T1000 (cell line): ENCODE measurements around the gene RBBP8NL.
"Not testable (repeated sequence)": the region's sequence is repeated elsewhere in the genome, so short reads cannot be mapped to it uniquely, and the experiment has no call there.

Experiments
- DNase-seq: peaks from one replicate; lab custom pipeline; 2025; ENCODE audit warnings: mixed read lengths; lab: John Stamatoyannopoulos, UW

The RBBP8NL gene

GRCh38 chr20:62374331-62375152, 52.8 kb downstream of the RBBP8NL start:
- DNase-seq, result no peak

DNA sequence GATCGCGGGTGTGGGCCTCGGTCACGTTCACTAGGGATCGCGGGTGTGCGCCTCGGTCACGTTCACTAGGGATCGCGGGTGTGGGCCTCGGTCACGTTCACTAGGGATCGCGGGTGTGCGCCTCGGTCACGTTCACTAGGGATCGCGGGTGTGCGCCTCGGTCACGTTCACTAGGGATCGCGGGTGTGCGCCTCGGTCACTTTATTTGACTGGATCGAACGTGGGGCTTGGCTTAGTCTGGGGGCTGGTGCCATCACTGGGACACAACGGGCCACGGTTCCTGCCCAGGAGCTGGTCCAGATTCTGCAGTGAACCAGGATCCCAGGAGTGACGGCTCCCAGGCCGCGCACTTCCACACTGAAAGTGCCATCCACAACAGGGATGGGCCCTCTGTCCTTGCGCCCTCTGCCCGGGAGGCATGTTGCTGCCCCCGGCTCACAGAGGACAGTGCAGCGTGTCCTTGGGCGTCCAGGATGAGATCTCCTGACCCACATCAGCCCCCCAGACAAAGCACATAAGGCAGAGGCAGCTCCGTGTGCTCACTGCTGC, 53.6 kb downstream of the RBBP8NL start:
- DNase-seq, result not testable (repeated sequence)

DNA sequence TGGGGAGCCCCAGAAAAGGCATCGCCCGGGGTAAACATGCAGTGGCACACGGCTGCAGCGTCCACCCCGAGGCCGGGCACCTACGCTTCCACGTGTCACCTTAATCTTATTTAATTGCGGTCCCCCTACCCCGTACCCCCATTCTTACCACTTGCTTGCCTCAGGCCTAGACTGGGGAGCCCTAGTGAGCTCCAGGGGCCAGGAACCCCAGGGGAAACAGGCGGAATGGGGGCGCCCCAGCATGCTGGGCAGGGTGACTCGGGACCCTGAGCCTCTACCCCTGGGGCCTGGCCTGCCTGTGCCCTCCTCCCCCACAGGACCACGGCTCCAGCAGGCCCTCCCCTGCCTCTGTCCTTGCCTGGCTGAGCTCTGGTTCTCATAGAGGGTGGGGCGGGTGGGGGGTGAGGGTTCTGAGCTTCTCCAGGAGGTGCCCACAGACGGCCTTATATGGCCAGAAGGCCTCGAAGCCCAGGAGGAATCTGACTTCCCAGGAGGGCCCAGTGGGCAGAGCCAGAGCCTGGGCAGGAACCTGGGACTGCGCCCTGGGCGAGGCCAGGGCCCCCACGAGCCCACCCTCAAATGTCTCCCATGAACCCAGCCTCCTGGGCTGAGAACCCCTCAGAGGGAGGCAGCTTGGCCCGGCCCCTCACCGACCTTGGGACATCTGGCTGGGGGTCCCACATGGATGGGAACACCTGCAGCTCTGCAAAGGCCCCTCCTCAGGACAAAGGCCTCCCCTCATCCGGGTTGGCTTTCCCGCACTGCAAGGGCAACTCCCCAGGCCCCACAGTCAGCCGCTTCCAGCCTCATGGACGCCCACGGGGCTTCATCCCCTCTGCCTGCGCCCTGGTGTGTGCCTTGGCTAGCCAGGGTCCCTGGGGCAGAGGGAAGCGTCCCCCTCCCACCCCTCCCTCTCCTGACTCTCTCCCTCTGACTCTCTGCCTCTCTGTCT, 55.0 kb downstream of the RBBP8NL start:
- no peak for DNase-seq

DNA sequence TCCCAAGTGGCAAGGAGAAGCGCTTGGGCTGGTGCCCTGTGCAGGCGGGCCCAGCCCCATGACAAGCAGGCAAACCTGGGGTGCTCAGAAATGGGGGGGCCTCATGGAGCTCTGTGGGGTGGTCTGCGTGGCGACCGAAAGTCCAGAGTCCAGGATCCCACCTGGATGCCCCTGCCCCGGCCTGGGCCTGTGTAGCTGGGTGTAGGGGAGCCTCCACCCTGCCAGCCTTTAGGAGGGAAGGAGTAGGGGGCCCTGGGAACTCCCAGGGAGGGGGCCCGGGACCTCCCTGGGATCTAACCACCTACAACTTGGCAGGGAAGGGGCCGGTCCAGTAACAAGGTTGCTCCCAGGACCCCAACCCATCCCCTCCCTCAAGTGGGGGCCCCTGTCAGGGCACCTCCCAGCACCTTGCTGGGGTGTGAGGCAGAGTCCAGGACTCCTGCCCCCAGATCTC, 55.7 kb downstream of the RBBP8NL start:
- no peak for DNase-seq

GRCh38 chr20:62370807-62371587, 56.3 kb downstream of the RBBP8NL start:
- DNase-seq, result no peak

DNA sequence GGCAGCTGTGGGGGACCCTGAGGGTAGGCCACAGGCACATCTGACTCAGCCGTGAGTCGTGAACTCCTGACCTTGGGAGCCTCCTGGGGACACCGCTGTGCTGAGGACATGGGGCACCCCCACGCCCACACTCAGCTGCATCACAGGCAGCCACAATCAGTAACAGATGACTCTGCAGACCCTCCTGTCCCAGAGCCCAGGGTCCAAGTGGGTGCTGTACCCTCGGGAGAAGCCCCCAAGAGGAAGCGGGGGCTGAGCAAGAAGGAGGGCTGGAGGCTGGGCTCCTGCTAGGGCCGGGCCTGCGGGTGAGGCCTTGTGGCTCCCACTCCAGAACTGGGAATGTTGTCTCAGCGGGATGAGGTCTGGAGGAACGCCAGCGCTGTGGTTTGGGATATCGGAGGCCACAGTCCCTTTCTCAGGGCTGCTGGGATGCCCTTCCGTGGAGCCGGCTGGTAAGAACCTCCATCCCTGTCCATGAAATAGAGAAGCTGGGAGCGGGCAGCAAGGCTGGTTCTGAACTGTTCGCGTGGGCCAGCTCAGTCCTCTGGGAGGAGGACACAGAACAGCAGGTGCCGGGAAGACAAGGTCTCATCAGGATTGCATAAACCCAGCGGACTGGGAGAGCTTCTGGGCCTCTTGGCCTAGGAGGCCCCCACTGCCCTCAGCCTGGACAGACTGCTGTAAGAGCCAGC, 57.1 kb downstream of the RBBP8NL start:
- DNase-seq, result peak; percentile 54

DNA sequence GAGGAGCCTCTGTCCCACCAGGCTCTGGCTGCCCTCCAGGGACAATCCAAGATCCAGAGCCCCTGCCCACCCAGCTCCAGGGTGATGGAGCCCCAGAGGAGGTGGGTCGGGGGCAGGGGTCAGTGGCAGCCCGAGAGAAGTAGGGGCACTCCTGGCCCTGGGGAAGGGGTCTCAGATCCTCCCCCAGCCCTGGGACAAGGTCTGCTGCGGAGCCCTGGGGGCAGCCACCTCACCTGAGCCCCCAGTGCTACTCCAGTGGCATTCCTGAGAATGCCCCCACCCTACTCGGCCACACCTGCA, 57.6 kb downstream of the RBBP8NL start:
- DNase-seq, result no peak

DNA sequence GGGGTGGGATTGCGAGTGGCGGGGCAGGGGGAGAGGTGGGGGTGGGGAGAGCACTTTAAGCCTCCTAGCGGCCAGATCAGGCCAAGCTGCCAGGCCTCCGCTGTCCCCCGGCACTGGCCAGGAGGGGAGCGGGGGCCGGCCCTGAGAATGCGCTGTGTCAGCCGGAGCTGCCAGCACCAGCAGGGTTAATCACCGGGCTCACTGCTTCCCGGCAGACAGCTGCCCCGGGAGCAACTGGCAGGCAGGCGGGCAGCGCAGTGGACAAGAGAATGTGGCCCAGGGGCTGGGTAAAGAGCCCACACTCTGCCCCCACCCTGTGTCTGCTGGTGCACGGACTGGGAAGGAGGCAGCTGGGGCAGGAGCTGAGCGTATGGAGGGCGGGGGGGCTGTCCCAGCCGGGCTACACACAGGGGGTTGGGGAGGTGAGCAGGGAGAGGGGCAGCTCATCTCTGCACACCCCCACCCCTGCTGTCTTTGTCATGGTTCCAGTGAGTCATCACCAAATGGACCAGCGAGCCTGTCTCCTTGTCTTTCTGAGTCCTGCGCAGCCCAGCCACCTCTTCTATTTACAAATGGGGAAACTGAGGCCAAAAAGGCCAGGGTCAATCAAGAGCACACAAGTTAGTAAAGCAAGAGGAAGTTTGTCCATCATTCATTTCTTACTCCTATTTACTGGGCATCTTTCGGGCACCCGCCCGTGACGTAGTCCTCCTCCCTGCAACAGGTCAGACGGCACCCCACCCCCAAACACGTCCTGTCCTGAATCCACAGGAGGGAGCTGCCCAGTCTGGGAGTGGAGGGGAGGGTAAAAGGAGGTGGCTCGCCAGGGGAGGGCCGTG, 58.1 kb downstream of the RBBP8NL start:
- peak; percentile 49 for DNase-seq

- peak; percentile 27 for DNase-seq
Measured at GRCh38 chr20:62368392-62368975, 58.9 kb downstream of the RBBP8NL start.

DNA sequence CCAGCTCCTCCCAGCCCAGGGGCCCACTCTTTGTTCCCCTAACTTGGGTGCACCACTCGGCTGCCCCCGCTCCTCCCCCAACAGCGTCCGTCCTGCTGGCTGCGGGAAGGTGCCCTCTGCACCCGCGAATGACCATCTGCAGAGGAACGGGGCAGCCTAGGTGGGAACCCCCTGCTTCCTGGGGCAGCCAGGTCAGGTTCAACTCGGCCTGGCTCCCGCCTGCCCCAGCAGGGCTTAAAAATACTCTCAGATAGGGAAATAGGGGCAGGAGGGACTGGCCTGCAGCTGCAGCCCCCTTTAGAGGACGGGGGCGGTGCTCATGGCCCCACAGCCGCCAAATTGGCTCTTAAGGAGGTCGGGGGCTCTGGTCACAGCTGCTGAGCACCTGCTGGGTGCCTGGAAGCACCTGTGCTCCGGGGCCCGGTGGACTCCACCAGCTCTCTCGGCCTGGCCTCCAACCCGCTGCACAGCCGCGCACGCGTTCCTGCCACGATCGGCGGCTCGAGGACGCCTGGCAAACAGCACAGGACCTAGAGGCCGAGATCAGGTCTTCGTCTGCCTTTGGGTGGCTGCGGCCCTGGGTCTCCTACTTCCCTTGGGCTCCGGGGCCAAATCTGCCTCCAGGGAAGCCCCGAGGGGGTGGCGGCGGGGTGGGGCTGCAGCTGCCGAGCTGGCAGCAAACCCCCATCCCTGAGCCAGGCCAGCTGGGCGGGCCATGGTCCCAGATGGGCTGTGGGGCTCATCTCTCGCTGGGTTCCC, 59.5 kb downstream of the RBBP8NL start:
- no peak for DNase-seq

GRCh38 chr20:62367136-62367632, 60.2 kb downstream of the RBBP8NL start, which contains the start of gene LAMA5:
LAMA5 (minus strand) TSS chr20:62367312; CDS start chr20:62367245, 67 bp downstream.
- peak; percentile 9 for DNase-seq

GRCh38 chr20:62366370-62367135, 60.8 kb downstream of the RBBP8NL start:
- DNase-seq, result no peak

DNA sequence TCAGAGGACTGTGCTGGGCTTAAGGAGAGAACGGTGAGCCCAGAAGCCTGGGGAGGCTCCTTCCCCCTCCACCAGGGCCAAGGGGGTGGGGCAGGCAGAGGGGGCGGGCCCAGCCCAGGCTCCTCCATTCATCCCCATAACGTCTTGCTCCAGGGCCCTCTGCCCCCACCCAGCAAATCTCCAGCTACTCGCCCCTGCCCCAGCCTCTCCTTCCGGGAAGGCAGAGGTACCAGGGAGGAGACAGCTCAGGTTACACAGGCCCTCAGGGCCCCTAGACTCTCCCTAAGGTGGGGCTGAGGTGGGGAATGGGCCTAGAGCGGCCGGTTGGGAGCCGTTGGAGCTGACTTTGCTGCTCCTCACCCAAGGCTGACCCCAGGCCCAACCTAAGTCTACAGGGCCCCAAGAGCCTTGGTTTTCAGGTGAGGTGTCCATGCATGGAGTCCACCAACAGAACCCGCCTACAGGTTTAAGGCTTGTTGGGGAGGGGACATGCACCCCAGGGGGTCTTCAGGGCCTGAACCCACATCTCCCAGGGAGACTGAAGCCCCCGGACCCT, 61.4 kb downstream of the RBBP8NL start:
- no peak for DNase-seq

- no peak for DNase-seq
Measured at GRCh38 chr20:62364911-62365736, 62.2 kb downstream of the RBBP8NL start.

- no peak for DNase-seq
Measured at GRCh38 chr20:62363920-62364851, 63.2 kb downstream of the RBBP8NL start.
